HFFc6 (cell line): ENCODE results near the gene USH2A. TPM values are rescaled to one million over a fixed set of nuclear protein-coding genes. Genes with fewer than 3 reads are reported as not detected.

Experiments used
- DNase-seq: peaks from one replicate; pipeline ENCODE4 v3.0.0-alpha.2; 2018
- H3K27ac Mint-ChIP-seq: 2 replicates; pipeline ENCODE4 v1.8.0; 2020; ENCODE audit warnings: mild to moderate bottlenecking, mixed read lengths
- H3K27me3 Mint-ChIP-seq: 2 replicates; pipeline ENCODE4 v1.8.0; 2021; ENCODE audit warnings: mild to moderate bottlenecking, moderate library complexity, mixed read lengths; ENCODE audit not compliant: insufficient read depth
- H3K36me3 Mint-ChIP-seq: 2 replicates; pipeline ENCODE4 v1.8.0; 2021; ENCODE audit warnings: low read depth, mixed read lengths
- H3K4me1 Mint-ChIP-seq: 2 replicates; pipeline ENCODE4 v1.8.0; 2020; ENCODE audit warnings: low read depth, mixed read lengths
- H3K4me3 Mint-ChIP-seq: 2 replicates; pipeline ENCODE4 v1.8.0; 2020; ENCODE audit warnings: mild to moderate bottlenecking, moderate library complexity, mixed read lengths
- H3K9me3 Mint-ChIP-seq: 2 replicates; pipeline ENCODE4 v1.8.0; 2020; ENCODE audit warnings: mild to moderate bottlenecking, mixed read lengths
- total RNA-seq, 6 experiments: library from RNA; stranded (reverse); fragmentation: NEBNext Ultra II Directional; extraction: Animal tissue kit (Norgen Biotek cat#: 25700); gene quantifications; 2 replicates in 1 of 6; 3 replicates in 5 of 6; pipeline ENCODE4 v1.2.3, GENCODE V29; 2021
- TF ChIP-seq, protein P1 (sequence below): fragments of 200-600 bp; sonication (generic); IDR thresholded peaks from 2 replicates; pipeline ENCODE4 v1.5.0; 2021; ENCODE audit warnings: antibody characterized with exemption, mild to moderate bottlenecking

Gene USH2A
- total RNA-seq, 6 experiments from 2014 or later: 0.02 to 0.07 (median 0.04) TPM

DNA sequence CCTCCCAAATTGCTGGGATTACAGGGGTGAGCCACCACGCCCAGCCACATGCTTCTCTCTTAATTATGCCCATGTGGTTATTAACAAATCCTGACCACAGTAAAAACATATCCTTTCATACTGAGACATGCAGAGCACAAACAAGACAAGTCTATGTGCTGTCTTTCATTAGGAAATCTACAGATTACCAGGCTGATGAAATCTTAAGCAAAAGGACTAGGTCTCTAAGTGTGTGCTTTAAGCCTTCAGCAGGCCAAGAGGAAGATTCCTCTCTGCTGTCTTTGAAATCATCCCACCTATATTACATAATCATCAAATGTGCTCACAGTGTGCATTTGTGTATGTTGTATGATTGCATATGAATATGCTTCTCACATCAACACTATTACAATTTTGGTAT lies 436.8 kb downstream of the USH2A start:
- Mint-ChIP-seq H3K36me3 (no peaks in the 10 kb centered on the region; the same call in 1 of the 2 replicates), H3K27me3 (no peaks in the 10 kb centered on the region; the same call in none of the 2 replicates), H3K9me3 (no peaks in the 10 kb centered on the region), H3K4me1 (peaks cover 16% of the 10 kb centered on the region), H3K27ac (no peak overlapping the region), H3K4me3 (no peak overlapping the region)
- TF ChIP-seq, protein P1, sequence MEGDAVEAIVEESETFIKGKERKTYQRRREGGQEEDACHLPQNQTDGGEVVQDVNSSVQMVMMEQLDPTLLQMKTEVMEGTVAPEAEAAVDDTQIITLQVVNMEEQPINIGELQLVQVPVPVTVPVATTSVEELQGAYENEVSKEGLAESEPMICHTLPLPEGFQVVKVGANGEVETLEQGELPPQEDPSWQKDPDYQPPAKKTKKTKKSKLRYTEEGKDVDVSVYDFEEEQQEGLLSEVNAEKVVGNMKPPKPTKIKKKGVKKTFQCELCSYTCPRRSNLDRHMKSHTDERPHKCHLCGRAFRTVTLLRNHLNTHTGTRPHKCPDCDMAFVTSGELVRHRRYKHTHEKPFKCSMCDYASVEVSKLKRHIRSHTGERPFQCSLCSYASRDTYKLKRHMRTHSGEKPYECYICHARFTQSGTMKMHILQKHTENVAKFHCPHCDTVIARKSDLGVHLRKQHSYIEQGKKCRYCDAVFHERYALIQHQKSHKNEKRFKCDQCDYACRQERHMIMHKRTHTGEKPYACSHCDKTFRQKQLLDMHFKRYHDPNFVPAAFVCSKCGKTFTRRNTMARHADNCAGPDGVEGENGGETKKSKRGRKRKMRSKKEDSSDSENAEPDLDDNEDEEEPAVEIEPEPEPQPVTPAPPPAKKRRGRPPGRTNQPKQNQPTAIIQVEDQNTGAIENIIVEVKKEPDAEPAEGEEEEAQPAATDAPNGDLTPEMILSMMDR: no peak
- no peak for DNase-seq

DNA sequence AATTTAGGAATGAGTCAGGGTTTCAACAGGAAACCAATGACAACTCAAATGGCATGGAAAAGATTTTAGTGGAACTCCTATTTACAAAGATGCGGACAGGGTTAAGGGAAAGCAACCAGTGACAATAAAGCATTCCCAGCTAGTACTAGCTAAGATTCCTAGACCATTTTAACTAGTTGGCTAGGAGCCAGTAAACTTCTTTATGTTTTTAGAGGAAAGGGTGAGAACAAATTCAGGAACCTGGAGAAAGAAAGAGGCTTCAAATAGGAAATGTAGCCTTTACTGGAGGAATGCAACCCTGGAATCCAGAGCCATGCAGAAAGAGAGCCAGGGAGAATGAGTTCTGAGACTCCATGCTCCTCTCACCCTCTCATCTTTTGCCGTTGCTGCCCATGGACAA lies 439.6 kb downstream of the USH2A start:
- Mint-ChIP-seq H3K27me3 (no peaks in the 10 kb centered on the region; the same call in 1 of the 2 replicates), H3K36me3 (no peaks in the 10 kb centered on the region), H3K27ac (no peak overlapping the region), H3K4me3 (no peak overlapping the region), H3K4me1 (peaks cover 10% of the 10 kb centered on the region; the same call in 1 of the 2 replicates), H3K9me3 (no peaks in the 10 kb centered on the region)
- DNase-seq: no peak
- TF ChIP-seq, protein P1: no peak

DNA sequence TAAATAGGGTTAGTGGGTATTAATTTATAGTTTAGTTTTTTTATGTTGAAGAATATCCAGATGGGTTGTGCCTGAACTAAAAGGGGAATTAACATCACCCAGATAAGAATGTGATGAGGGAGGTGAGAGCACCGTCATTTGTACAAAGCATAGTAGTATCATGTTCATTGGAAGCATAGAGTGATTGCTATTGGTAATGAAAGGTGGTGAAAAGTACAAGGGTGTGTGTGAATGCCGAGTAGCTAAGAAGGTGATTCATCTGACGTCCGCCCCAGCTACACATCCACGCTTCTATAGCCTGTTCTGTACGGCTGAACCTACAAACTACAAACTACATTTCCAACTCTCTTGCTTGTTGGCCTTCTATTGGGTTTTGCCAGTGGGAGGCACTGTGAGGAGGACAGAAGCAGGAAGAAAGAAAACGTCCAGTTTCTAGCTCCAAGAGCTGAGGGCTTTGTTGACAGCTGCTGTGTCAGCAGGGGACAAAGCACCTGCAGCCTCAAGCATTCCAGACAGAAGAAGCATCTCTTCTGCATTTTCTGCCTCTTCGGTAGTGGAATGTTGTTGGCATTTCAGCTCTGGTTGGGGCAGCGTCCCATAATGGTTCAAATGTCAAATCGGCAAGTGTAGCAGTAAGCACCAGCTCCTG lies 451.3 kb downstream of the USH2A start:
- no peak for DNase-seq
- no peaks in the 10 kb centered on the region for H3K9me3 Mint-ChIP-seq
- no peak overlapping the region for H3K4me3 Mint-ChIP-seq
- no peaks in the 10 kb centered on the region for H3K27me3 Mint-ChIP-seq
- H3K4me1 Mint-ChIP-seq: peaks cover 15% of the 10 kb centered on the region
- H3K36me3 Mint-ChIP-seq: no peaks in the 10 kb centered on the region
- H3K27ac Mint-ChIP-seq: no peak overlapping the region
- TF ChIP-seq, protein P1: no peak

DNA sequence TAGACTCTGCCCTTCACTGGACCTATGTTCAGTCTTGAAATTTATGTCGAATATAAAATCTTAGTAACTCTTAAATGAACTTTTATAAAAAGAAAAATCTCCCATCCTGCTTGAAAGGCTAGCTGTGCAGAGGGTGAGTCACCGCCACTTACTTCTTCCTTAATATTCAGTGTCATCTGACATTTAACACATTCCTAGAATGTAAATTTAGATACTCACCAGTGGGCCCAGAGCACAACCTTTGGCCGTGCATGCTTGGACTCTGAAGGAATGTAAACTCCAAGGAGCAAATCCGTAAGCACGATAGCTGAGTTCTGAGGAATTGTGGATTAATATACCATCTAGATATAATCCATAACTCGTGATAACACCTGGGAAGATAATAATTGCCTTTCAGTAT lies 452.8 kb downstream of the USH2A start:
- no peaks in the 10 kb centered on the region for H3K36me3 Mint-ChIP-seq
- H3K9me3 Mint-ChIP-seq: no peaks in the 10 kb centered on the region
- H3K27me3 Mint-ChIP-seq: no peaks in the 10 kb centered on the region
- H3K27ac Mint-ChIP-seq: no peak overlapping the region; the same call in 1 of the 2 replicates
- TF ChIP-seq, protein P1: no peak
- 0 out of 2 replicates have a peak overlapping the region, but pooled peaks have one; percentile 19 for H3K4me3 Mint-ChIP-seq
- peaks cover 15% of the 10 kb centered on the region for H3K4me1 Mint-ChIP-seq
- DNase-seq: peak; percentile 10

DNA sequence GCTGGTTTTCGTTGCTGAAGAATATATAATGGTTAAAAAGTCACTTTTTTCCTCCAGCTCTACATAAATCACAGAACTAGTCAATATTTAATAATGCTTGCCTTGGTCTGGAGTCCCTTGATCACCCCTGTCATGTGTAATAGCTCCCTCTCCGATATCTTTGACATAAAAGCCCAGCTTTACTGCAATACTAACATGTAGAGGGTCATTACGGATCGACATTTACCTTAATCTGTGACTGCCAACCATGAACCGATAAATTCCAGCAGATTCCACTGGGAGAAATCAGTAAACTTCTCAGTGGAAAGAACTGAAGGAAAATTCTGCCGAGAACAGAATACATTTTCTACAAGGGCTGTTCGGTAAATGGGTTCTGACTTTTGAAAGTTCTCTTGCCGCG lies 459.6 kb downstream of the USH2A start:
- TF ChIP-seq, protein P1: no peak
- H3K4me3 Mint-ChIP-seq: no peak overlapping the region

More for the DNA sequence above, 459.6 kb downstream of the USH2A start:
- Mint-ChIP-seq H3K27me3 (no peaks in the 10 kb centered on the region; the same call in 1 of the 2 replicates), H3K36me3 (no peaks in the 10 kb centered on the region), H3K4me1 (peaks cover 9% of the 10 kb centered on the region), H3K9me3 (no peaks in the 10 kb centered on the region), H3K27ac (no peak overlapping the region)
- DNase-seq: no peak
